MCF 10A (cell line): ENCODE results near the gene BIK. TPM values are rescaled to one million over a fixed set of nuclear protein-coding genes. Genes with fewer than 3 reads are reported as not detected.

Experiments
- BruUV-seq: library from RNA; stranded (reverse); fragments of 400-500 nt; replicated peaks from 2 replicates; lab custom pipeline; 2021; lab: Mats Ljungman, UMichigan
- CTCF ChIA-PET: fragments of 300-600 bp; sonication (Branson Sonifier 250); formaldehyde crosslinking; extraction: SDS; loops from one replicate; lab custom pipeline; 2021; ENCODE audit warnings: antibody characterized with exemption, inconsistent platforms; lab: Yijun Ruan, JAX
- POLR2A ChIA-PET: fragments of 300-600, 350-650 bp; sonication (Branson Sonifier 250); formaldehyde crosslinking; extraction: SDS; loops from one replicate; lab custom pipeline; 2020; ENCODE audit warnings: antibody characterized with exemption, inconsistent platforms; lab: Yijun Ruan, JAX
- DNase-seq: peaks from one replicate; pipeline ENCODE4 v3.0.0-alpha.2; 2018; ENCODE audit not compliant: unreplicated experiment
- H3K27ac Mint-ChIP-seq: one replicate; pipeline ENCODE4 v1.8.0; 2022; ENCODE audit warnings: mild to moderate bottlenecking, low read depth, mixed read lengths; ENCODE audit not compliant: unreplicated experiment
- H3K27me3 Mint-ChIP-seq: one replicate; pipeline ENCODE4 v1.8.0; 2022; ENCODE audit warnings: mixed read lengths; ENCODE audit not compliant: insufficient read depth, unreplicated experiment
- H3K36me3 Mint-ChIP-seq: one replicate; pipeline ENCODE4 v1.8.0; 2022; ENCODE audit warnings: mild to moderate bottlenecking, moderate library complexity, mixed read lengths; ENCODE audit not compliant: insufficient read depth, unreplicated experiment
- H3K4me1 Mint-ChIP-seq: one replicate; pipeline ENCODE4 v1.8.0; 2022; ENCODE audit warnings: mixed read lengths; ENCODE audit not compliant: insufficient read depth, unreplicated experiment
- H3K4me3 Mint-ChIP-seq: one replicate; pipeline ENCODE4 v1.8.0; 2022; ENCODE audit warnings: mild to moderate bottlenecking, moderate library complexity, mixed read lengths; ENCODE audit not compliant: unreplicated experiment
- H3K9me3 Mint-ChIP-seq: one replicate; pipeline ENCODE4 v1.8.0; 2022; ENCODE audit warnings: mixed read lengths; ENCODE audit not compliant: unreplicated experiment
- intact Hi-C: fragments of 100-400 bp; cut with micrococcal nuclease; formaldehyde crosslinking; loops from 2 replicates; pipeline ENCODE4 v1.14.1; 2022
- total RNA-seq: library from RNA; stranded (reverse); gene quantifications from 2 replicates; pipeline ENCODE4 v1.2.3, GENCODE V29; 2022
- TF ChIP-seq, protein P1 (sequence below): fragments of 200-600 bp; IDR thresholded peaks from one replicate; pipeline ENCODE4 v1.8.0; 2022; ENCODE audit warnings: antibody characterized with exemption, mild to moderate bottlenecking; ENCODE audit not compliant: unreplicated experiment

The BIK gene
- total RNA-seq, 1 experiment from 2014 or later: 10.0 TPM

DNA sequence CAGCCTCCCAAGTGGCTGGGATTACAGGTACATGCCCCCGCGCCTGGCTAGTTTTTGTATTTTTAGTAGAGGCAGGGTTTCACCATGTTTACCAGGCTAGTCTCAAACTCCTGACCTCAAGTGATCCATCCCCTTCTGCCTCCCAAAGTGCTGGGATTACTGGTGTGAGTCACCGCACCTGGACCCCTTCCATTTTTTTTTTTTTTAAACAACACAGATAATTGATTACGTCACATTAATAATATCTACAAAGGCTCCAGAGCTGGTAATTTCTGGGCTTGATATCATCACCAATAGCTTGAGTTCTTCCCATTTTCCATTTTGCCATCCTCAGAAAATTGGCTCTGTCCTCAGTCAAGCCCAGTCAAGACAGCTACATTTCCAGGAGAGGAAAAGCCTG, 28.6 kb upstream of the BIK start:
- BruUV-seq: no TSS peak
- no peak overlapping the region for H3K4me3 Mint-ChIP-seq
- CTCF ChIA-PET: interaction anchor here (0.7 to 1.2 kb wide), 2 partner anchors 215 to 845 kb away, joined by 3 to 4 read pairs; no protein-coding TSS in a partner anchor
- no peaks in the 10 kb centered on the region for H3K9me3 Mint-ChIP-seq
- H3K36me3 Mint-ChIP-seq: peaks cover 4% of the 10 kb centered on the region
- H3K27me3 Mint-ChIP-seq: no peaks in the 10 kb centered on the region
- POLR2A ChIA-PET: interaction anchor here (0.7 to 2.7 kb wide), 5 partner anchors 8 to 164 kb away, joined by 3 to 21 read pairs (median 5); partner anchors contain the start of gene PACSIN2
- intact Hi-C loops: no loop called here
- peak; percentile 52 for DNase-seq
- peaks cover 7% of the 10 kb centered on the region for H3K4me1 Mint-ChIP-seq
- TF ChIP-seq, protein P1, sequence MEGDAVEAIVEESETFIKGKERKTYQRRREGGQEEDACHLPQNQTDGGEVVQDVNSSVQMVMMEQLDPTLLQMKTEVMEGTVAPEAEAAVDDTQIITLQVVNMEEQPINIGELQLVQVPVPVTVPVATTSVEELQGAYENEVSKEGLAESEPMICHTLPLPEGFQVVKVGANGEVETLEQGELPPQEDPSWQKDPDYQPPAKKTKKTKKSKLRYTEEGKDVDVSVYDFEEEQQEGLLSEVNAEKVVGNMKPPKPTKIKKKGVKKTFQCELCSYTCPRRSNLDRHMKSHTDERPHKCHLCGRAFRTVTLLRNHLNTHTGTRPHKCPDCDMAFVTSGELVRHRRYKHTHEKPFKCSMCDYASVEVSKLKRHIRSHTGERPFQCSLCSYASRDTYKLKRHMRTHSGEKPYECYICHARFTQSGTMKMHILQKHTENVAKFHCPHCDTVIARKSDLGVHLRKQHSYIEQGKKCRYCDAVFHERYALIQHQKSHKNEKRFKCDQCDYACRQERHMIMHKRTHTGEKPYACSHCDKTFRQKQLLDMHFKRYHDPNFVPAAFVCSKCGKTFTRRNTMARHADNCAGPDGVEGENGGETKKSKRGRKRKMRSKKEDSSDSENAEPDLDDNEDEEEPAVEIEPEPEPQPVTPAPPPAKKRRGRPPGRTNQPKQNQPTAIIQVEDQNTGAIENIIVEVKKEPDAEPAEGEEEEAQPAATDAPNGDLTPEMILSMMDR: no peak
- no peak overlapping the region for H3K27ac Mint-ChIP-seq

DNA sequence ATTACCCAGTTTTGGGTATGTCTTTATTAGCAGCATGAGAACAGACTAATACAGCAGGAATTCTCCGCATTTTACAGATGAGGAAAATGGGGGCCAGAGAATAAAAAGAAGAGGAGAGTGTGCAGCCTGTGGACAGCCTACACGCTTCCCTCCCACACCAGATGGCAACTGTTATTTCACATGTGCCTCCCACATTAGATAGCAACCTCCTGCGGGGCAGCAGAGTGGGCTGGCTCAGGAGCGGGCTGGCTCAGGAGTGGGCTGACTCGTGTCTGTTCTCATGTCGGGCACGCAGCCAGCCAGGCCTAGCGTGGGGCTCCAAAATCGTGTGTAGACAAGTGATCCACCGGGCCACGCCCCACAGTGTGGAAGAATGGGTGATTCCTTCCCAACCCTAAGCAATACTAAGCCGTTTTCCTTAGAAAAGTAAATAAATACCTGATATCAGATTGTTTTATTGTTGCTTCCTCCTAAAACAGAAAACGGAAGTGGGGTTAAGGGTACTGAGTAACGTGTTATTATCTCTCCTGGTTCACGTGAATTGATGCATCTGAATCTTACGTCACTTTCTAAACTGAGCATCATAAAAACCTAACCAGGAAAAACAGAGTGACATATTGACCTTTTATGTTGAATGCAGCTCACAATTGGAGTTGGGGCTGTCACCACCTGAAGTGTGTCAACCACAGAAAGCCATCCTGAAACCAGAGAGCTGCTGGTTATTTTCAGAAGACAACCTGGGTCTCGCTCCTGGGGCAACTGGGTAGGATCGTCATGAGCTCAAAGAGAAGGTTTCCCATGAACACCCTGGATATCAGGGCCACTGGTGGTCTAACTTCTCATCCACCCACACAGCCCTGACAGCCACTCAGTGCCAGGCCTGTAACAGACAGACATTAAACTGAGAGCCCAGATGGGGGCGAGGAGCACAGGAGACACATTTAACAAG, 24.6 kb upstream of the BIK start:
- Mint-ChIP-seq H3K4me1 (no peaks in the 10 kb centered on the region), H3K36me3 (no peaks in the 10 kb centered on the region), H3K27me3 (no peaks in the 10 kb centered on the region), H3K4me3 (no peak overlapping the region), H3K27ac (no peak overlapping the region), H3K9me3 (no peaks in the 10 kb centered on the region)
- TF ChIP-seq, protein P1: no peak
- intact Hi-C loops: no loop called here
- POLR2A ChIA-PET: interaction anchor here (1.0 kb wide), 1 partner anchor 20 kb away, joined by 3 read pairs; no protein-coding TSS in a partner anchor
- CTCF ChIA-PET: interaction anchor here (0.7 to 0.8 kb wide), 4 partner anchors 25 to 373 kb away, joined by 3 read pairs; no protein-coding TSS in a partner anchor
- DNase-seq: no peak
- no TSS peak for BruUV-seq

DNA sequence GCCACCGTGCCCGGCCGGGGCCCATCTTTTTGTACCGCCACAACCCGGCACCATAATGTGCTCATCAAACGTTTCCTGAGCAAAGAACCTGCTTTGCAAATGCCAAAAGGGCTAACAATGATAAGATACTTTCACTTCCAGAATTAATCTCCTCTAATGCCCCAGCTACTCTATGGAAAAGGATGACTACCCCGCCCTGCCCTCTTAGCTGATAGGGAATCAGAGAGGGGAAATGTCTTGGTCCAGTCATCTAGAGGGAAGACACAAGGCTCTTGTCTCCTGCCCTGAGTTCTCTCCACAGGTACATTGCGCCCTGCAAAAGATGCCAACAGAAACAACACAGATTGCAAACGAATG, 21.9 kb upstream of the BIK start:
- ChIA-PET CTCF (no interaction called here), POLR2A (interaction anchor here (0.6 to 1.4 kb wide), 2 partner anchors 8 to 23 kb away, joined by 3 to 5 read pairs; no protein-coding TSS in a partner anchor)
- no peaks in the 10 kb centered on the region for H3K9me3 Mint-ChIP-seq
- no peaks in the 10 kb centered on the region for H3K4me1 Mint-ChIP-seq
- H3K27me3 Mint-ChIP-seq: no peaks in the 10 kb centered on the region
- intact Hi-C loops: loop anchor here (2.0 kb wide), 1 partner anchor 22 kb away; no protein-coding TSS in a partner anchor
- peak overlapping the region; percentile 95 for H3K27ac Mint-ChIP-seq
- H3K36me3 Mint-ChIP-seq: no peaks in the 10 kb centered on the region
- TF ChIP-seq, protein P1: no peak
- H3K4me3 Mint-ChIP-seq: peak overlapping the region; percentile 76
- DNase-seq: no peak
- BruUV-seq: no TSS peak
